ENCODE results near the gene NSUN2. TPM values are rescaled to one million over a fixed set of nuclear protein-coding genes. Genes with fewer than 3 reads are reported as not detected.

NSUN2 gene
- polyA plus RNA-seq, 2 of the 4 experiments (the other 2 are of a cell fraction), result 95.7 to 101 TPM

- DNase-seq (ENCODE audit: low read depth in 1 of 2, low spot score in 1 of 2) (no peak), FAIRE-seq (no peak), ATAC-seq (no peak)
- WGBS (ENCODE audit: missing lambda C conversion rate), result 64% methylated on average over 8 of the region's 8 CpGs
- no peak overlapping the region for H3K4me2 ChIP-seq
- H3K9me3 ChIP-seq, result no peaks in the 10 kb centered on the region
- no peak overlapping the region for H3K27ac ChIP-seq
- CTCF ChIA-PET, result interaction anchor here (1.0 to 2.7 kb wide), 4 partner anchors 8 to 161 kb away, joined by 3 to 10 read pairs (median 4); no protein-coding TSS in a partner anchor
- no peaks in the 10 kb centered on the region for H3K4me1 ChIP-seq
- H3K4me3 ChIP-seq, result no peak overlapping the region
- TF ChIP-seq, protein P1, sequence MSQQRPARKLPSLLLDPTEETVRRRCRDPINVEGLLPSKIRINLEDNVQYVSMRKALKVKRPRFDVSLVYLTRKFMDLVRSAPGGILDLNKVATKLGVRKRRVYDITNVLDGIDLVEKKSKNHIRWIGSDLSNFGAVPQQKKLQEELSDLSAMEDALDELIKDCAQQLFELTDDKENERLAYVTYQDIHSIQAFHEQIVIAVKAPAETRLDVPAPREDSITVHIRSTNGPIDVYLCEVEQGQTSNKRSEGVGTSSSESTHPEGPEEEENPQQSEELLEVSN (IDR thresholded peaks at IDR 0.05; ENCODE audit: borderline replicate concordance, low read depth), result no peak
- TF ChIP-seq CHD2 (IDR thresholded peaks at IDR 0.05; ENCODE audit: low read length, partially characterized antibody) (no peak), NPAS2 (CRISPR knock-in tag; IDR thresholded peaks at IDR 0.05; ENCODE audit: borderline replicate concordance) (no peak), HDAC2 (IDR thresholded peaks at IDR 0.05) (no peak), KDM1A (IDR thresholded peaks at IDR 0.05; ENCODE audit: low read depth) (no peak), POLR2A (IDR thresholded peaks at IDR 0.05; ENCODE audit: low read length) (no peak), RARB (CRISPR knock-in tag; IDR thresholded peaks at IDR 0.05) (no peak), CHD4 (IDR thresholded peaks at IDR 0.05; ENCODE audit: borderline replicate concordance) (no peak), FOXS1 (CRISPR knock-in tag; IDR thresholded peaks at IDR 0.05) (no peak), ZC3H11A (IDR thresholded peaks at IDR 0.05) (no peak), RCOR1 (IDR thresholded peaks at IDR 0.05; ENCODE audit: low read depth, low read length) (no peak)
- TF ChIP-seq, protein P2, sequence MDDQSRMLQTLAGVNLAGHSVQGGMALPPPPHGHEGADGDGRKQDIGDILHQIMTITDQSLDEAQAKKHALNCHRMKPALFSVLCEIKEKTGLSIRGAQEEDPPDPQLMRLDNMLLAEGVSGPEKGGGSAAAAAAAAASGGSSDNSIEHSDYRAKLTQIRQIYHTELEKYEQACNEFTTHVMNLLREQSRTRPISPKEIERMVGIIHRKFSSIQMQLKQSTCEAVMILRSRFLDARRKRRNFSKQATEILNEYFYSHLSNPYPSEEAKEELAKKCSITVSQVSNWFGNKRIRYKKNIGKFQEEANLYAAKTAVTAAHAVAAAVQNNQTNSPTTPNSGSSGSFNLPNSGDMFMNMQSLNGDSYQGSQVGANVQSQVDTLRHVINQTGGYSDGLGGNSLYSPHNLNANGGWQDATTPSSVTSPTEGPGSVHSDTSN (IDR thresholded peaks at IDR 0.05), result no peak
- POLR2A ChIA-PET, result no interaction called here
These were observed 48.1 kb downstream of the NSUN2 start for GRCh38 chr5:6584727-6585126.

- no peak overlapping the region for H3K4me3 ChIP-seq
- H3K4me1 ChIP-seq, result no peaks in the 10 kb centered on the region
- ChIA-PET POLR2A (no interaction called here), CTCF (interaction anchor here (1.1 to 2.7 kb wide), 2 partner anchors 9 to 35 kb away, joined by 3 to 10 read pairs; no protein-coding TSS in a partner anchor)
- DNase-seq (ENCODE audit: low read depth in 1 of 2, low spot score in 1 of 2), result no peak
- no peak for ATAC-seq
- no peak overlapping the region for H3K4me2 ChIP-seq
- WGBS (ENCODE audit: missing lambda C conversion rate), result 89% methylated on average over 5 of the region's 6 CpGs
- H3K27ac ChIP-seq, result no peak overlapping the region
- H3K9me3 ChIP-seq, result no peaks in the 10 kb centered on the region
- TF ChIP-seq, protein P3, sequence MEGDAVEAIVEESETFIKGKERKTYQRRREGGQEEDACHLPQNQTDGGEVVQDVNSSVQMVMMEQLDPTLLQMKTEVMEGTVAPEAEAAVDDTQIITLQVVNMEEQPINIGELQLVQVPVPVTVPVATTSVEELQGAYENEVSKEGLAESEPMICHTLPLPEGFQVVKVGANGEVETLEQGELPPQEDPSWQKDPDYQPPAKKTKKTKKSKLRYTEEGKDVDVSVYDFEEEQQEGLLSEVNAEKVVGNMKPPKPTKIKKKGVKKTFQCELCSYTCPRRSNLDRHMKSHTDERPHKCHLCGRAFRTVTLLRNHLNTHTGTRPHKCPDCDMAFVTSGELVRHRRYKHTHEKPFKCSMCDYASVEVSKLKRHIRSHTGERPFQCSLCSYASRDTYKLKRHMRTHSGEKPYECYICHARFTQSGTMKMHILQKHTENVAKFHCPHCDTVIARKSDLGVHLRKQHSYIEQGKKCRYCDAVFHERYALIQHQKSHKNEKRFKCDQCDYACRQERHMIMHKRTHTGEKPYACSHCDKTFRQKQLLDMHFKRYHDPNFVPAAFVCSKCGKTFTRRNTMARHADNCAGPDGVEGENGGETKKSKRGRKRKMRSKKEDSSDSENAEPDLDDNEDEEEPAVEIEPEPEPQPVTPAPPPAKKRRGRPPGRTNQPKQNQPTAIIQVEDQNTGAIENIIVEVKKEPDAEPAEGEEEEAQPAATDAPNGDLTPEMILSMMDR (IDR thresholded peaks at IDR 0.05), result no peak
- TF ChIP-seq, protein P2 (IDR thresholded peaks at IDR 0.05), result no peak
- TF ChIP-seq, protein P4, sequence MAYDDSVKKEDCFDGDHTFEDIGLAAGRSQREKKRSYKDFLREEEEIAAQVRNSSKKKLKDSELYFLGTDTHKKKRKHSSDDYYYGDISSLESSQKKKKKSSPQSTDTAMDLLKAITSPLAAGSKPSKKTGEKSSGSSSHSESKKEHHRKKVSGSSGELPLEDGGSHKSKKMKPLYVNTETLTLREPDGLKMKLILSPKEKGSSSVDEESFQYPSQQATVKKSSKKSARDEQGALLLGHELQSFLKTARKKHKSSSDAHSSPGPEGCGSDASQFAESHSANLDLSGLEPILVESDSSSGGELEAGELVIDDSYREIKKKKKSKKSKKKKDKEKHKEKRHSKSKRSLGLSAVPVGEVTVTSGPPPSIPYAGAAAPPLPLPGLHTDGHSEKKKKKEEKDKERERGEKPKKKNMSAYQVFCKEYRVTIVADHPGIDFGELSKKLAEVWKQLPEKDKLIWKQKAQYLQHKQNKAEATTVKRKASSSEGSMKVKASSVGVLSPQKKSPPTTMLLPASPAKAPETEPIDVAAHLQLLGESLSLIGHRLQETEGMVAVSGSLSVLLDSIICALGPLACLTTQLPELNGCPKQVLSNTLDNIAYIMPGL (CRISPR knock-in tag; IDR thresholded peaks at IDR 0.05; ENCODE audit: borderline replicate concordance), result no peak
- TF ChIP-seq FOXS1 (CRISPR knock-in tag; IDR thresholded peaks at IDR 0.05), result no peak
- TF ChIP-seq FOSL2 (IDR thresholded peaks at IDR 0.05), result no peak
- TF ChIP-seq FOSL2 (CRISPR knock-in tag; IDR thresholded peaks at IDR 0.05), result no peak
- TF ChIP-seq, protein P5, sequence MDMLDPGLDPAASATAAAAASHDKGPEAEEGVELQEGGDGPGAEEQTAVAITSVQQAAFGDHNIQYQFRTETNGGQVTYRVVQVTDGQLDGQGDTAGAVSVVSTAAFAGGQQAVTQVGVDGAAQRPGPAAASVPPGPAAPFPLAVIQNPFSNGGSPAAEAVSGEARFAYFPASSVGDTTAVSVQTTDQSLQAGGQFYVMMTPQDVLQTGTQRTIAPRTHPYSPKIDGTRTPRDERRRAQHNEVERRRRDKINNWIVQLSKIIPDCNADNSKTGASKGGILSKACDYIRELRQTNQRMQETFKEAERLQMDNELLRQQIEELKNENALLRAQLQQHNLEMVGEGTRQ (IDR thresholded peaks at IDR 0.05), result no peak
- no peak for TF ChIP-seq JUNB (IDR thresholded peaks at IDR 0.05)
- TF ChIP-seq, protein P6, sequence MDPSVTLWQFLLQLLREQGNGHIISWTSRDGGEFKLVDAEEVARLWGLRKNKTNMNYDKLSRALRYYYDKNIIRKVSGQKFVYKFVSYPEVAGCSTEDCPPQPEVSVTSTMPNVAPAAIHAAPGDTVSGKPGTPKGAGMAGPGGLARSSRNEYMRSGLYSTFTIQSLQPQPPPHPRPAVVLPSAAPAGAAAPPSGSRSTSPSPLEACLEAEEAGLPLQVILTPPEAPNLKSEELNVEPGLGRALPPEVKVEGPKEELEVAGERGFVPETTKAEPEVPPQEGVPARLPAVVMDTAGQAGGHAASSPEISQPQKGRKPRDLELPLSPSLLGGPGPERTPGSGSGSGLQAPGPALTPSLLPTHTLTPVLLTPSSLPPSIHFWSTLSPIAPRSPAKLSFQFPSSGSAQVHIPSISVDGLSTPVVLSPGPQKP (IDR thresholded peaks at IDR 0.05; ENCODE audit: low read depth, low read length), result no peak
- no peak for TF ChIP-seq KDM5A (IDR thresholded peaks at IDR 0.05)
- TF ChIP-seq POLR2A (IDR thresholded peaks at IDR 0.05; ENCODE audit: low read length), result no peak
- no peak for TF ChIP-seq RCOR1 (IDR thresholded peaks at IDR 0.05; ENCODE audit: low read depth, low read length)
- no peak for TF ChIP-seq EP300 (IDR thresholded peaks at IDR 0.05)
- no peak for FAIRE-seq
These were observed 48.7 kb downstream of the NSUN2 start for GRCh38 chr5:6584101-6584645.
